ENCODE measurements around the gene LMO7. TPM values are rescaled to one million over a fixed set of nuclear protein-coding genes. Genes with fewer than 3 reads are reported as not detected.

LMO7 gene
- total and polyA plus RNA-seq, 2 of the 13 experiments (the other 11 are each of a cell fraction or from before 2014, with no cell fraction given) = 34.0 to 121 TPM

DNA sequence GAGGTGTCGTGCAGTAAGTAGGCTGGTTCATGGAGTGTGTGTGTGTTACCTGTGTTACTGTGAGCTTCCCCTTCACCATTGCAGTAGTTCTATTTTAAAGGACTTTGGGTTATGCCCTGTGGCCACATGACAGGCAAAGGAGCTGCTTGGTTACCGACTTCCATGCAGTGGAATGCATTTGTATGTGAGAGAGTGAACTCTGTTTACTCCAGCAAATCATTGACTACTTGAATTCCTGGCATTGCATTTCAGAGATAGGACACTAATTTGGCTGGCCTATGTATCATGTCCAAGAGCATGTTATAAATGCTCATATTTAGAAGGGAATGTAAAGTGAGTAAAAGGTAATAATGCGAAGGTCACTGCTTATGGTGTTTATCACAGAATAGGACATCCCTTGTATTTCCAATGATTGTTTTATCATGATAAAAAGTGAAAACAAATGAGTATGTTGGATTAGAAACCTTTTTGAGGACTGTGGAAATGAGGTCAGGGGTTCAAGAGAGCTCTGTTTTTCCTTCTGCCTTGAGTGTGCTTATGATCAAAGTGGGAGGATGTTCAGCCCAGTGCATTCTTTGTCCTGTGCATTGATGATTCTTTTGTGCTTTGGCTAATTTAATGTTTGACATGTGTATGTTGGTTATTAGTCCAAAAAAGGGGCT is 156.5 kb downstream of the LMO7 start (continued):
- TF ChIP-seq HNF1A (IDR thresholded peaks at IDR 0.05; ENCODE audit: low read depth) = peak; percentile 87
- TF ChIP-seq HNF1A (CRISPR knock-in tag; IDR thresholded peaks at IDR 0.05; ENCODE audit: borderline replicate concordance) = peak; percentile 90
- 0 out of 2 replicates have a peak, but pooled peaks have one; percentile 39 for TF ChIP-seq MLX (CRISPR knock-in tag; IDR thresholded peaks at IDR 0.05)
- TF ChIP-seq, protein P1, sequence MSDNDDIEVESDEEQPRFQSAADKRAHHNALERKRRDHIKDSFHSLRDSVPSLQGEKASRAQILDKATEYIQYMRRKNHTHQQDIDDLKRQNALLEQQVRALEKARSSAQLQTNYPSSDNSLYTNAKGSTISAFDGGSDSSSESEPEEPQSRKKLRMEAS (IDR thresholded peaks at IDR 0.05) = peak; percentile 52
- TF ChIP-seq, protein P2, sequence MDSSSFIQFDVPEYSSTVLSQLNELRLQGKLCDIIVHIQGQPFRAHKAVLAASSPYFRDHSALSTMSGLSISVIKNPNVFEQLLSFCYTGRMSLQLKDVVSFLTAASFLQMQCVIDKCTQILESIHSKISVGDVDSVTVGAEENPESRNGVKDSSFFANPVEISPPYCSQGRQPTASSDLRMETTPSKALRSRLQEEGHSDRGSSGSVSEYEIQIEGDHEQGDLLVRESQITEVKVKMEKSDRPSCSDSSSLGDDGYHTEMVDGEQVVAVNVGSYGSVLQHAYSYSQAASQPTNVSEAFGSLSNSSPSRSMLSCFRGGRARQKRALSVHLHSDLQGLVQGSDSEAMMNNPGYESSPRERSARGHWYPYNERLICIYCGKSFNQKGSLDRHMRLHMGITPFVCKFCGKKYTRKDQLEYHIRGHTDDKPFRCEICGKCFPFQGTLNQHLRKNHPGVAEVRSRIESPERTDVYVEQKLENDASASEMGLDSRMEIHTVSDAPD (CRISPR knock-in tag; IDR thresholded peaks at IDR 0.05) = peak; percentile 73
- no peak for TF ChIP-seq HMG20B (CRISPR knock-in tag; conservative IDR thresholded peaks at IDR 0.05)
- TF ChIP-seq MXD4 (CRISPR knock-in tag; IDR thresholded peaks at IDR 0.05) = peak; percentile 67
- peak; percentile 48; the same call in 1 of the 2 replicates for TF ChIP-seq ZNF816 (CRISPR knock-in tag; IDR thresholded peaks at IDR 0.05; ENCODE audit: borderline replicate concordance)
- TF ChIP-seq FOXJ3 (CRISPR knock-in tag; IDR thresholded peaks at IDR 0.05; ENCODE audit: borderline replicate concordance) = peak; percentile 77; the same call in 1 of the 2 replicates
- TF ChIP-seq SIX4 (CRISPR knock-in tag; IDR thresholded peaks at IDR 0.05) = peak; percentile 46; the same call in 1 of the 2 replicates
- peak; percentile 79; the same call in 1 of the 2 replicates for TF ChIP-seq KDM6A (CRISPR knock-in tag; IDR thresholded peaks at IDR 0.05; ENCODE audit: low read depth)
- TF ChIP-seq IKZF5 (CRISPR knock-in tag; IDR thresholded peaks at IDR 0.05) = peak; percentile 61
- TF ChIP-seq ZMYM3 (CRISPR knock-in tag; IDR thresholded peaks at IDR 0.05) = 0 out of 2 replicates have a peak, but pooled peaks have one; percentile 20
- TF ChIP-seq ARNT2 (CRISPR knock-in tag; IDR thresholded peaks at IDR 0.05; ENCODE audit: low read depth) = 0 out of 2 replicates have a peak, but pooled peaks have one; percentile 37

All from HepG2 (cell line).